Esophagus muscularis mucosa (tissue), 4 donors: Measurements from ENCODE around the gene RTN4RL2. TPM values are rescaled to one million over a fixed set of nuclear protein-coding genes. Genes with fewer than 3 reads are reported as not detected.
A peak's percentile ranks its signal among the peaks of the same experiment; 100 is the strongest.

Experiments
- DNase-seq: peaks from one replicate; pipeline ENCODE4 v3.0.0-alpha.2; 2017; ENCODE audit errors: extremely low spot score
- H3K27ac ChIP-seq, 4 donors: fragments of 200-600 bp; sonication (generic); replicated peaks in 1 of 4; 1 replicate in 3 of 4; 2 replicates in 1 of 4; pipeline ENCODE4 v1.5.1; 2016 to 2019; ENCODE audit warnings: mild to moderate bottlenecking in 1 of 4
- H3K27me3 ChIP-seq, 4 donors: fragments of 200-600 bp; sonication (generic); one replicate each; pipeline versions ENCODE4 v1.5.1 to v1.6.0; 2016 to 2019
- H3K36me3 ChIP-seq, 4 donors: fragments of 200-600 bp; sonication (generic); one replicate each; pipeline ENCODE4 v1.5.1; 2016 to 2019
- H3K4me1 ChIP-seq, 4 donors: fragments of 200-600 bp; sonication (generic); one replicate each; pipeline ENCODE4 v1.5.1; 2016 to 2019
- H3K4me3 ChIP-seq, 4 donors: fragments of 200-600 bp; sonication (generic); 1 replicate in 2 of 4; 2 replicates in 2 of 4; pipeline ENCODE4 v1.5.1; 2016 to 2019; ENCODE audit warnings: mild to moderate bottlenecking in 4 of 4, moderate library complexity in 1 of 4
- H3K9me3 ChIP-seq, 4 donors: fragments of 200-600 bp; sonication (generic); 1 replicate in 3 of 4; 2 replicates in 1 of 4; pipeline ENCODE4 v1.5.1; 2016 to 2019
- EP300 ChIP-seq: sonication (generic); formaldehyde crosslinking; IDR thresholded peaks from one replicate; pipeline ENCODE4 v1.6.1; 2017; ENCODE audit warnings: antibody characterized with exemption
- POLR2A ChIP-seq: fragments of 450-650 bp; IDR thresholded peaks from one replicate; pipeline ENCODE4 v1.6.1; 2017; ENCODE audit warnings: antibody characterized with exemption, moderate library complexity, mild to moderate bottlenecking, low read depth
- POLR2AphosphoS5 ChIP-seq, 2 donors: sonication (generic); formaldehyde crosslinking; IDR thresholded peaks; one replicate each; pipeline ENCODE4 v1.6.1; 2017; ENCODE audit warnings: antibody characterized with exemption in 2 of 2
- WGBS: methylation state at CpG from one replicate; pipeline ENCODE4 v1.1.5; 2018; 5-methylcytosine and 5-hydroxymethylcytosine counted together
- intact Hi-C: fragments of 100-400 bp; cut with DNase I; formaldehyde crosslinking; loops from one replicate; pipeline ENCODE4 v1.15.1; 2023
- total RNA-seq, 4 donors: library from RNA; depleted of rRNA; stranded (reverse); fragments of >200 nt; gene quantifications; one replicate each; pipeline versions ENCODE4 v1.1.0 to v1.2.1, GENCODE V29; 2016
- TF ChIP-seq, protein P1 (sequence below), 3 experiments: fragments of 200-600 bp in 2 of 3; fragments of 450-650 bp in 1 of 3; sonication (generic) in 2 of 3; IDR thresholded peaks; one replicate each; pipeline ENCODE4 v1.5.1; 2017 to 2019; ENCODE audit warnings: antibody characterized with exemption in 3 of 3, mild to moderate bottlenecking in 2 of 3, moderate library complexity in 1 of 3

Gene RTN4RL2
- total RNA-seq, 4 donors from 2014 or later: 0.33 to 1.1 (median 0.91) TPM; not detected in 1

DNA sequence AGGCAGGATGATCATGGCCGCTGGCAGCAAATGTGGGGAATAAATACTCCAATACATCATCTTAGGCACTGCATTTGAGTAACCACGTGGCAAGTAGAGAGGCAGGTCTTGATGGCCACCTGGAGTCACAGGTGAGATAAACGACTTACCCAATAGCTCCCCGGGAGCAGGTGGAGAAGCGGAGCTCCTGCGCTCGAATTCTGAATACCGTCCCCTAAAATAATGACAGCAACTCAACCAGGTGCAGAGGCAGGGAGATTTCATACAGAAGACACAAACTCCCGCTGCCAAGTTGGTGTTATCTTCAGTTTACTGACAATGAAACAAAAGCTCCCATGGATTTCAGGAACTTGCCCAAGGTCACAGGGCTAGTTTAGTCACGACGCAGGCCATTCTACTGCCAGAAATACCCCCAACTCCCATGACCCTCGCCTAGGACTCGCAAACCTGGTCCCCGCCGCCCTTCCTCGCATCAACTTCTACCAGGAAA, 33.8 kb upstream of the RTN4RL2 start:
- TF ChIP-seq, protein P1, sequence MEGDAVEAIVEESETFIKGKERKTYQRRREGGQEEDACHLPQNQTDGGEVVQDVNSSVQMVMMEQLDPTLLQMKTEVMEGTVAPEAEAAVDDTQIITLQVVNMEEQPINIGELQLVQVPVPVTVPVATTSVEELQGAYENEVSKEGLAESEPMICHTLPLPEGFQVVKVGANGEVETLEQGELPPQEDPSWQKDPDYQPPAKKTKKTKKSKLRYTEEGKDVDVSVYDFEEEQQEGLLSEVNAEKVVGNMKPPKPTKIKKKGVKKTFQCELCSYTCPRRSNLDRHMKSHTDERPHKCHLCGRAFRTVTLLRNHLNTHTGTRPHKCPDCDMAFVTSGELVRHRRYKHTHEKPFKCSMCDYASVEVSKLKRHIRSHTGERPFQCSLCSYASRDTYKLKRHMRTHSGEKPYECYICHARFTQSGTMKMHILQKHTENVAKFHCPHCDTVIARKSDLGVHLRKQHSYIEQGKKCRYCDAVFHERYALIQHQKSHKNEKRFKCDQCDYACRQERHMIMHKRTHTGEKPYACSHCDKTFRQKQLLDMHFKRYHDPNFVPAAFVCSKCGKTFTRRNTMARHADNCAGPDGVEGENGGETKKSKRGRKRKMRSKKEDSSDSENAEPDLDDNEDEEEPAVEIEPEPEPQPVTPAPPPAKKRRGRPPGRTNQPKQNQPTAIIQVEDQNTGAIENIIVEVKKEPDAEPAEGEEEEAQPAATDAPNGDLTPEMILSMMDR (IDR thresholded peaks at IDR 0.05): no peak
- no peak for TF ChIP-seq POLR2A
- TF ChIP-seq POLR2AphosphoS5 (IDR thresholded peaks at IDR 0.05): no peak
- no peak for TF ChIP-seq EP300
- H3K36me3 ChIP-seq: peaks cover 0 to 20% (median 12%) of the 10 kb centered on the region in 4 donors
- intact Hi-C loops: no loop called here
- peaks cover 60 to 71% (median 64%) of the 10 kb centered on the region in 4 donors for H3K4me1 ChIP-seq
- H3K27me3 ChIP-seq: no peaks in the 10 kb centered on the region
- peak overlapping the region; percentile 98 to 99 (median 98) for H3K27ac ChIP-seq
- no peak for DNase-seq
- peak overlapping the region; percentile 60 to 67 (median 62) for H3K4me3 ChIP-seq
- WGBS: 20% methylated on average over 13 of the region's 16 CpGs
- no peaks in the 10 kb centered on the region for H3K9me3 ChIP-seq

DNA sequence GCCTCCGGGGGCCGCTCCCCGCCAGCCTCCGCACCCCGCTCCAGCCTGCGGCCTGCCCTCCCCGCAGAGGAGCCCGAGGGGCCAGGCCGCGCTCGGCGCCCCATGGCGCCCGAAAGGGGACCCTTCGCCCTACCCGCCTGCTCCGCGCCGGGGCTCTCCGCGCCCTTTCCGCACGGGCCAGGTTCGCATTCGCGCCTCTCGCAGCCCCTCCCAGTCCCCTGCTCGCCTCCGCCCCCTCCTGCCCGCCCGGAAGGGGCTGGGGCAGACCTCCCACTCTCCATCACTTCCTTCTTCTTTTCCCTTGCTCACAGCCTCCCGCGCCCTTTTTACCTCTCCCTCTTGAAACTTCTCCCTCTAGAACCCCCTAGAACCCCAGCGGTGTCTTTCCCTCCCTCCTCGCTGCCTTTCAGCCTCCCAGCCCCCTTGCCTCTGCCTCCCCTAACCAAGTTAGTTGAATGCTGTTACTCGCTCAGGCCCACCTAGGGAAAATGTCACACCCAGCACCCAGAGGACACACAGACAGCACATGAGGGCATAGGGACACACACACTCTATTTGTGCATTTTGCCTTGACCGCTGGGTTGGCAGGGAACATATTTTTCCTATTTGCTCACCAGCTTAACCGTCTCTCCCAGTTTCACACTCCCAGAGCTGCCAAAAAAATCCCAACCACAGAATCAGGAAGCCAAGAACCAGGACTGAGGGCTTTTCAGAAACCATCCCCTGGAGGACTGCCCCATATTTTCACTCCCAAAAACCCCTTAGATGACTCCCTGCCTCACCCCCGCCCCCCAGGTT, 33.2 kb upstream of the RTN4RL2 start, which contains the start of gene SLC43A3:
Gene SLC43A3 (minus strand): TSS at position 193 of the 798 bp plus-strand sequence. CDS start 949 bp downstream, outside the sequence.
- H3K4me3 ChIP-seq: peak within 1 kb of the TSS; percentile 60 to 67 (median 62)
- peak within 1 kb of the TSS; percentile 98 to 99 (median 98) for H3K27ac ChIP-seq
- no peaks in the 10 kb centered on the region for H3K27me3 ChIP-seq
- peaks cover 0 to 19% (median 9%) of the 10 kb centered on the region in 4 donors for H3K36me3 ChIP-seq
- WGBS: 5% methylated on average over 35 of the region's 39 CpGs
- DNase-seq: peak; percentile 94
- H3K4me1 ChIP-seq: peaks cover 62 to 71% (median 68%) of the 10 kb centered on the region in 4 donors
- H3K9me3 ChIP-seq: no peaks in the 10 kb centered on the region
- TF ChIP-seq, protein P1 (IDR thresholded peaks at IDR 0.05): no peak
- TF ChIP-seq POLR2A (peak; percentile 19), EP300 (no peak), POLR2AphosphoS5 (IDR thresholded peaks at IDR 0.05) (peak; percentile 33 to 73)
- intact Hi-C loops: no loop called here

DNA sequence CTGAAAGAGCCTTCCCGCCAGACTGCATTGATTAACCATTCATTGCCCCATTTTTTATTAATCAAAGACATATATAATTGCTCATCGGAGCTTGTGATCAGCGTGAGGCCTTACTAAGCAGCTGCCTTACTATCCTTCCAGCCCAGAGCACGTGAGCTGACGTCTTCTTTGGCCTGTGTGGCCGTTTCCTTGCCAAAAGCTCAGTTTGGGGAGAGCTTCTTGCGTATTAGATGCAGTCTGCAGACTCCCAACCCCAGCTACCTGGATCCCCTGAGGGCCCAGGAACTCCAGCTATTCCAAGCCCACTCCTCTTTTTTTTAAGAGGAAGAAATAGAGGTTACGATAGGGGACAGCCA, 32.6 kb upstream of the RTN4RL2 start:
- H3K4me3 ChIP-seq: peak overlapping the region; percentile 60 to 67 (median 62)
- 33% methylated on average over 8 of the region's 8 CpGs for WGBS
- TF ChIP-seq EP300: no peak
- no peak for TF ChIP-seq POLR2A
- TF ChIP-seq POLR2AphosphoS5 (IDR thresholded peaks at IDR 0.05): peak; percentile 65 to 67
- TF ChIP-seq, protein P1 (IDR thresholded peaks at IDR 0.05): no peak
- peaks cover 0 to 15% (median 8%) of the 10 kb centered on the region in 4 donors for H3K36me3 ChIP-seq
- no peaks in the 10 kb centered on the region for H3K9me3 ChIP-seq
- intact Hi-C loops: no loop called here
- H3K27me3 ChIP-seq: no peaks in the 10 kb centered on the region
- peak; percentile 95 for DNase-seq
- H3K27ac ChIP-seq: peak overlapping the region; percentile 98 to 99 (median 98)
- peaks cover 65 to 75% (median 68%) of the 10 kb centered on the region in 4 donors for H3K4me1 ChIP-seq

DNA sequence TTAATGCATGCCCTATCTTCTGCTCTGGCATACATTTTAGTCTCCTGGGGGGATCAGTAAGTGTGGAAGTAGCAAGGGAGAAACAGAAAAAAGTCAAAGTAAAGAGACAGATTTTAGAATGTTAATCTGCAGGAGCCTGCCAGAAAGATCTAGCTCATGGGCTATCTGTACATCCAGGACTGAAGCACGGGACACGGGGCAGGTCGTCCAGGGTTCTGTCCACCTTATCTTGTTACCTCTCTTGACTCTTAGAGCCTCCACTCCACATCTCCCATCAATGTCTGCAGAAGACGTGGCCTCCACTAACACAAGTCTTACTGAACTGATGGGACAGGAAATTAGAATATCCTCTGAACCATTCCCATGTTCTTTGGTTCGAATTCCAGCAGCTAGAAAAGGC, 31.7 kb upstream of the RTN4RL2 start:
- DNase-seq: no peak
- intact Hi-C loops: no loop called here
- Histone ChIP-seq H3K9me3 (no peaks in the 10 kb centered on the region), H3K27me3 (no peaks in the 10 kb centered on the region), H3K36me3 (peaks cover 0 to 6% (median 3%) of the 10 kb centered on the region in 4 donors), H3K4me1 (peaks cover 62 to 79% (median 66%) of the 10 kb centered on the region in 4 donors), H3K4me3 (no peak overlapping the region), H3K27ac (peak overlapping the region; percentile 98 to 99 (median 98))
- TF ChIP-seq POLR2AphosphoS5 (IDR thresholded peaks at IDR 0.05) (no peak), POLR2A (no peak), EP300 (no peak)
- TF ChIP-seq, protein P1 (IDR thresholded peaks at IDR 0.05): no peak
- 86% methylated on average over 5 of the region's 5 CpGs for WGBS
